ENCODE data around the gene PTGER4. TPM values are rescaled to one million over a fixed set of nuclear protein-coding genes. Genes with fewer than 3 reads are reported as not detected.

PTGER4 gene
- total RNA-seq, 1 experiment from 2014 or later: 0.92 TPM

DNA sequence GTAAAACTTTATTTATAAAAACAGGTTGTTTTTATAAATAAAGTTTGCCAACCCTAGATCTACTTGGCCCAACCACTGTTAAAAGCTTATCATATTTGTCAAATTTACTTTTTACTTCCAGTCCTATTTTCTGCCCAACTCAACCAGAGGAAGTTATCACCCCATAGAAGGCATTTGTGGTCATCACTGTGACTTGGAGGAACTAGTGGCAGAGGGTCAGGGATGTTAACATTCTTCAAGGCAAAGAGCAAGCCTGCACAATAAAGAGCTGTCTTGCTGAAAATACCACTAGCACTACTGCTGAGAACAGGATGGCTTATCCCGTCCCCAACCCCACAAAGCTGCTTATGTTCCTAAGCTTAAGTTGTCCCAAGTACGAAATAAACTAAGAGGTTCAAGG is 53.7 kb downstream of the PTGER4 start:
- ATAC-seq: no peak
- ChIA-PET POLR2A (no interaction called here), CTCF (interaction anchor here (1.2 to 1.5 kb wide), 2 partner anchors 9 to 53 kb away, joined by 3 read pairs; no protein-coding TSS in a partner anchor)
- no peaks in the 10 kb centered on the region for H3K9me3 Mint-ChIP-seq
- DNase-seq (ENCODE audit: low spot score): no peak
- no peak overlapping the region for H3K27ac Mint-ChIP-seq
- TF ChIP-seq ZNF317 (CRISPR knock-in tag; IDR thresholded peaks at IDR 0.05; ENCODE audit: borderline replicate concordance, low read depth): no peak
- TF ChIP-seq, protein P1, sequence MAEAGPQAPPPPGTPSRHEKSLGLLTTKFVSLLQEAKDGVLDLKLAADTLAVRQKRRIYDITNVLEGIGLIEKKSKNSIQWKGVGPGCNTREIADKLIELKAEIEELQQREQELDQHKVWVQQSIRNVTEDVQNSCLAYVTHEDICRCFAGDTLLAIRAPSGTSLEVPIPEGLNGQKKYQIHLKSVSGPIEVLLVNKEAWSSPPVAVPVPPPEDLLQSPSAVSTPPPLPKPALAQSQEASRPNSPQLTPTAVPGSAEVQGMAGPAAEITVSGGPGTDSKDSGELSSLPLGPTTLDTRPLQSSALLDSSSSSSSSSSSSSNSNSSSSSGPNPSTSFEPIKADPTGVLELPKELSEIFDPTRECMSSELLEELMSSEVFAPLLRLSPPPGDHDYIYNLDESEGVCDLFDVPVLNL (CRISPR knock-in tag; IDR thresholded peaks at IDR 0.05; ENCODE audit: borderline replicate concordance, low read depth): no peak
- TF ChIP-seq ZNF423 (CRISPR knock-in tag; IDR thresholded peaks at IDR 0.05): no peak
- no peak for TF ChIP-seq ZNF219 (CRISPR knock-in tag; IDR thresholded peaks at IDR 0.05; ENCODE audit: borderline replicate concordance)
- no peak for TF ChIP-seq ATF1 (CRISPR knock-in tag; IDR thresholded peaks at IDR 0.05)
- TF ChIP-seq, protein P2, sequence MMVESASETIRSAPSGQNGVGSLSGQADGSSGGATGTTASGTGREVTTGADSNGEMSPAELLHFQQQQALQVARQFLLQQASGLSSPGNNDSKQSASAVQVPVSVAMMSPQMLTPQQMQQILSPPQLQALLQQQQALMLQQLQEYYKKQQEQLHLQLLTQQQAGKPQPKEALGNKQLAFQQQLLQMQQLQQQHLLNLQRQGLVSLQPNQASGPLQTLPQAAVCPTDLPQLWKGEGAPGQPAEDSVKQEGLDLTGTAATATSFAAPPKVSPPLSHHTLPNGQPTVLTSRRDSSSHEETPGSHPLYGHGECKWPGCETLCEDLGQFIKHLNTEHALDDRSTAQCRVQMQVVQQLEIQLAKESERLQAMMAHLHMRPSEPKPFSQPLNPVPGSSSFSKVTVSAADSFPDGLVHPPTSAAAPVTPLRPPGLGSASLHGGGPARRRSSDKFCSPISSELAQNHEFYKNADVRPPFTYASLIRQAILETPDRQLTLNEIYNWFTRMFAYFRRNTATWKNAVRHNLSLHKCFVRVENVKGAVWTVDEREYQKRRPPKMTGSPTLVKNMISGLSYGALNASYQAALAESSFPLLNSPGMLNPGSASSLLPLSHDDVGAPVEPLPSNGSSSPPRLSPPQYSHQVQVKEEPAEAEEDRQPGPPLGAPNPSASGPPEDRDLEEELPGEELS (CRISPR knock-in tag; IDR thresholded peaks at IDR 0.05): no peak
- no peak for TF ChIP-seq IRF2 (CRISPR knock-in tag; IDR thresholded peaks at IDR 0.05; ENCODE audit: borderline replicate concordance, low read depth)
- no peak for TF ChIP-seq SMAD4 (CRISPR knock-in tag; IDR thresholded peaks at IDR 0.05)
- no peak for TF ChIP-seq HMGA2 (CRISPR knock-in tag; IDR thresholded peaks at IDR 0.05)
- no peak for TF ChIP-seq OVOL2 (CRISPR knock-in tag; IDR thresholded peaks at IDR 0.05; ENCODE audit: borderline replicate concordance)
- no peak for TF ChIP-seq KAT7 (CRISPR knock-in tag; IDR thresholded peaks at IDR 0.05; ENCODE audit: borderline replicate concordance)
- TF ChIP-seq MYBL2 (CRISPR knock-in tag; IDR thresholded peaks at IDR 0.05): no peak
- TF ChIP-seq USF2 (CRISPR knock-in tag; IDR thresholded peaks at IDR 0.05): no peak
- TF ChIP-seq FOXK1 (CRISPR knock-in tag; IDR thresholded peaks at IDR 0.05): no peak
- no peak for TF ChIP-seq TEAD4 (CRISPR knock-in tag; IDR thresholded peaks at IDR 0.05)
- TF ChIP-seq, protein P3, sequence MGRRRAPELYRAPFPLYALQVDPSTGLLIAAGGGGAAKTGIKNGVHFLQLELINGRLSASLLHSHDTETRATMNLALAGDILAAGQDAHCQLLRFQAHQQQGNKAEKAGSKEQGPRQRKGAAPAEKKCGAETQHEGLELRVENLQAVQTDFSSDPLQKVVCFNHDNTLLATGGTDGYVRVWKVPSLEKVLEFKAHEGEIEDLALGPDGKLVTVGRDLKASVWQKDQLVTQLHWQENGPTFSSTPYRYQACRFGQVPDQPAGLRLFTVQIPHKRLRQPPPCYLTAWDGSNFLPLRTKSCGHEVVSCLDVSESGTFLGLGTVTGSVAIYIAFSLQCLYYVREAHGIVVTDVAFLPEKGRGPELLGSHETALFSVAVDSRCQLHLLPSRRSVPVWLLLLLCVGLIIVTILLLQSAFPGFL (CRISPR knock-in tag; IDR thresholded peaks at IDR 0.05; ENCODE audit: borderline replicate concordance): no peak
- H3K4me3 Mint-ChIP-seq: no peak overlapping the region
- no peaks in the 10 kb centered on the region for H3K36me3 Mint-ChIP-seq
- H3K27me3 Mint-ChIP-seq (ENCODE audit: low read depth): no peaks in the 10 kb centered on the region
- no peaks in the 10 kb centered on the region for H3K4me1 Mint-ChIP-seq

DNA sequence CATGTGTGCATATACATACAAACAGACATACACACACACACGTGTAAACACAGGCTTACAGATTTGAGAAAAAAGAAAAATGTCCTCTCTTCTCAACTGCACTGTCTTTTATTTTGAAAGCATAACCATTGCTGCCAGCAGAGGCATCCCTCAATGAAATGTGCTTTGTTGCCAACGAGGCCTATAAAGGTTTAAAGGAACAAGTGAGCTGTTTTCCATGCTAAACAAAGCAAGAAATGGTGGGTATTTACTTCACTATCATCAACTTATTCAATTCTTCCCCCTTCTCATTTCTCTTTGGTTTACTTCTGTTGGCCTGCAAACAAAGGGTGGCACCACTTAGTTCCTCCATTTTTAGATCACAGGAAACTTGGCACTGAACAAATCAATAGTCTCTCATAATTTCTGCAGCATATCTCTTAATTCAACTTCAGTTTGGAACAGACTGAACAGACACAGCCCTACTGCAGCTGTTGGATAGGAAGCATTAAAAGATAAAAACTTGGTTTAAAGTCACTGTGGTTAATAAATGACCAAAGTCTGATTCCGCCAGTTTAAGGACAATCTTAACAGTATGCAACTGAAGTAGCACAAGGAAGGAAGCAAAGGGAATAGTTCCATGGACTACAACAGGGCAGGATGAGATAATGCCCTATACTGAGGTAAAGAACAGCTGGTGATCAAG is 54.3 kb downstream of the PTGER4 start:
- TF ChIP-seq, protein P4, sequence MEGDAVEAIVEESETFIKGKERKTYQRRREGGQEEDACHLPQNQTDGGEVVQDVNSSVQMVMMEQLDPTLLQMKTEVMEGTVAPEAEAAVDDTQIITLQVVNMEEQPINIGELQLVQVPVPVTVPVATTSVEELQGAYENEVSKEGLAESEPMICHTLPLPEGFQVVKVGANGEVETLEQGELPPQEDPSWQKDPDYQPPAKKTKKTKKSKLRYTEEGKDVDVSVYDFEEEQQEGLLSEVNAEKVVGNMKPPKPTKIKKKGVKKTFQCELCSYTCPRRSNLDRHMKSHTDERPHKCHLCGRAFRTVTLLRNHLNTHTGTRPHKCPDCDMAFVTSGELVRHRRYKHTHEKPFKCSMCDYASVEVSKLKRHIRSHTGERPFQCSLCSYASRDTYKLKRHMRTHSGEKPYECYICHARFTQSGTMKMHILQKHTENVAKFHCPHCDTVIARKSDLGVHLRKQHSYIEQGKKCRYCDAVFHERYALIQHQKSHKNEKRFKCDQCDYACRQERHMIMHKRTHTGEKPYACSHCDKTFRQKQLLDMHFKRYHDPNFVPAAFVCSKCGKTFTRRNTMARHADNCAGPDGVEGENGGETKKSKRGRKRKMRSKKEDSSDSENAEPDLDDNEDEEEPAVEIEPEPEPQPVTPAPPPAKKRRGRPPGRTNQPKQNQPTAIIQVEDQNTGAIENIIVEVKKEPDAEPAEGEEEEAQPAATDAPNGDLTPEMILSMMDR (IDR thresholded peaks at IDR 0.05): no peak
- TF ChIP-seq KAT7 (CRISPR knock-in tag; IDR thresholded peaks at IDR 0.05; ENCODE audit: borderline replicate concordance): no peak
- ChIA-PET CTCF (interaction anchor here (1.2 to 1.5 kb wide), 3 partner anchors 9 to 53 kb away, joined by 3 read pairs; no protein-coding TSS in a partner anchor), POLR2A (no interaction called here)
- Mint-ChIP-seq H3K27ac (no peak overlapping the region), H3K4me1 (no peaks in the 10 kb centered on the region), H3K9me3 (no peaks in the 10 kb centered on the region), H3K4me3 (no peak overlapping the region), H3K27me3 (ENCODE audit: low read depth) (no peaks in the 10 kb centered on the region), H3K36me3 (no peaks in the 10 kb centered on the region)
- DNase-seq (ENCODE audit: low spot score): no peak
- no peak for ATAC-seq
